A673 (cell line): ENCODE measurements around the gene CHKA.

ENCODE experiments used
- EZH2 ChIP-seq: fragments of 200-600 bp; sonication (generic); IDR thresholded peaks from 2 replicates; pipeline ENCODE4 v1.6.1; 2017; ENCODE audit warnings: borderline replicate concordance, low read depth, mild to moderate bottlenecking, mixed read lengths, antibody characterized with exemption, low read length; ENCODE audit not compliant: poor library complexity, severe bottlenecking
- TF ChIP-seq, protein P1 (sequence below): fragments of 300-800, 200-600 bp; sonication (generic); conservative IDR thresholded peaks from 2 replicates; pipeline ENCODE4 v1.5.1; 2017; ENCODE audit warnings: low read depth, mild to moderate bottlenecking, antibody characterized with exemption, low read length, moderate library complexity, mixed read lengths

DNA sequence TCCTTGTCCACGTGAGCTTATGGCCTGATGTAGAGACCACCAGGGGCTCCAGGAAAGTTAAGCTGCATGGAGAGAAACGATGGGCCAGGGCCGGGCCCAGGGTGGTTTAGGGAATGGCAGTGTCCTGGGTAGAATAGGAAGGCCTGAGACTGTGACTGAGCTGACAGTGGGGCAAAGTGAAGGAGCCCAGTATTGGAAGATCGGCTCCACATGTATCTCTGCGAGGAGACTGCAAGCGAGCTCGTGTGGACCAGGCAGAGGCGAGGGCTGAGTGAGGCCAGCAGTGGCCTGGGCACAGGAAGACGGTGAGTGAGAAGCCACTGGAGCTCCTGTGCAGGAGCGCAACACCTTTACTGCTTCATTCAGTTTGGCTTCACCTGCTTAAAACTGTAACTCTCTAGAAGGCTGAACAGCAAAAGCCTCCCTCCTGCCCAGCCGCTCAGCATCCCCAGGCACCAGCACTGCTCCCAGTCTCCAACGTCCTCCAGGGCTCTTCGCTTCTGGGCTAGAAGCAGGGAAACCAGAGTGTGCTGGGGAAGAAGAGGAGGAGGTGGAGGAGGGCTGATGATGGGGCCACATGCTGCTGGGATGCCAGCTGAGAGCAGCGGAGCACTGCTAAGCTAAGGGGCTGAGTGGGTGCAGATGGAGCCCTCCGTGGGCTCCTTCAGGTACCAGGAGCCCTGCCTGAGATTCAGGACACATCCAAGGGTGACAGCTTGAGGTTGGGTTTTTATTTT lies 68.9 kb downstream of the CHKA start:
- TF ChIP-seq, protein P1, sequence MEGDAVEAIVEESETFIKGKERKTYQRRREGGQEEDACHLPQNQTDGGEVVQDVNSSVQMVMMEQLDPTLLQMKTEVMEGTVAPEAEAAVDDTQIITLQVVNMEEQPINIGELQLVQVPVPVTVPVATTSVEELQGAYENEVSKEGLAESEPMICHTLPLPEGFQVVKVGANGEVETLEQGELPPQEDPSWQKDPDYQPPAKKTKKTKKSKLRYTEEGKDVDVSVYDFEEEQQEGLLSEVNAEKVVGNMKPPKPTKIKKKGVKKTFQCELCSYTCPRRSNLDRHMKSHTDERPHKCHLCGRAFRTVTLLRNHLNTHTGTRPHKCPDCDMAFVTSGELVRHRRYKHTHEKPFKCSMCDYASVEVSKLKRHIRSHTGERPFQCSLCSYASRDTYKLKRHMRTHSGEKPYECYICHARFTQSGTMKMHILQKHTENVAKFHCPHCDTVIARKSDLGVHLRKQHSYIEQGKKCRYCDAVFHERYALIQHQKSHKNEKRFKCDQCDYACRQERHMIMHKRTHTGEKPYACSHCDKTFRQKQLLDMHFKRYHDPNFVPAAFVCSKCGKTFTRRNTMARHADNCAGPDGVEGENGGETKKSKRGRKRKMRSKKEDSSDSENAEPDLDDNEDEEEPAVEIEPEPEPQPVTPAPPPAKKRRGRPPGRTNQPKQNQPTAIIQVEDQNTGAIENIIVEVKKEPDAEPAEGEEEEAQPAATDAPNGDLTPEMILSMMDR = no peak
- no peak for TF ChIP-seq EZH2
